DND-41 (cell line): ENCODE data around the gene CKS1B.

Source experiments
- ATAC-seq: fragments of 200-7000 bp; cut with Tn5 transposase; 3 replicates; pipeline ENCODE4 v1.9.1; 2021; ENCODE audit warnings: low read depth; ENCODE audit not compliant: insufficient read depth
- DNase-seq: peaks from one replicate; pipeline ENCODE4 v3.0.0-alpha.2; 2020
- H2AFZ ChIP-seq: 2 replicates; pipeline ENCODE4 v1.6.0; 2012; ENCODE audit warnings: low read depth, low read length
- H3K27ac ChIP-seq: 2 replicates; pipeline ENCODE4 v1.5.1; 2012; ENCODE audit warnings: low read length, inconsistent platforms
- H3K27me3 ChIP-seq: fragments of 200-600 bp; sonication (generic); 2 replicates; pipeline ENCODE4 v1.6.0; 2012; ENCODE audit warnings: low read length, mild to moderate bottlenecking, inconsistent platforms; ENCODE audit not compliant: insufficient read depth, poor library complexity
- H3K36me3 ChIP-seq: 2 replicates; pipeline ENCODE4 v1.5.1; 2012; ENCODE audit warnings: low read length, inconsistent platforms; ENCODE audit not compliant: insufficient read depth
- H3K4me1 ChIP-seq: 2 replicates; pipeline ENCODE4 v1.5.1; 2012; ENCODE audit warnings: mild to moderate bottlenecking, low read length; ENCODE audit not compliant: insufficient read depth
- H3K4me2 ChIP-seq: 2 replicates; pipeline ENCODE4 v1.6.0; 2012; ENCODE audit warnings: mild to moderate bottlenecking, moderate library complexity, low read length, inconsistent platforms; ENCODE audit not compliant: insufficient read depth
- H3K4me3 ChIP-seq, 2 experiments: fragments of 200-600 bp in 1 of 2; shearing (Covaris generic) in 1 of 2; 2 replicates each; pipeline ENCODE4 v1.5.1; 2012 to 2016; ENCODE audit warnings: inconsistent platforms in 2 of 2, low read length in 2 of 2, mild to moderate bottlenecking in 2 of 2, low read depth in 1 of 2, moderate library complexity in 1 of 2
- H3K79me2 ChIP-seq: 2 replicates; pipeline ENCODE4 v1.6.0; 2012; ENCODE audit warnings: low read length, inconsistent platforms; ENCODE audit not compliant: insufficient read depth
- H3K9ac ChIP-seq: 2 replicates; pipeline ENCODE4 v1.6.0; 2012; ENCODE audit warnings: low read depth, mild to moderate bottlenecking, inconsistent platforms, low read length, moderate library complexity
- H3K9me3 ChIP-seq: 2 replicates; pipeline ENCODE4 v1.5.1; 2012; ENCODE audit warnings: low read length, moderate library complexity, mild to moderate bottlenecking, inconsistent platforms; ENCODE audit not compliant: insufficient read depth, severe bottlenecking
- H4K20me1 ChIP-seq: 2 replicates; pipeline ENCODE4 v1.6.0; 2012; ENCODE audit warnings: low read length; ENCODE audit not compliant: insufficient read depth
- CTCF ChIP-seq: IDR thresholded peaks from 2 replicates; pipeline ENCODE4 v1.5.1; 2012; ENCODE audit warnings: borderline replicate concordance, low read length, moderate library complexity, mild to moderate bottlenecking; ENCODE audit not compliant: poor library complexity, severe bottlenecking; ENCODE audit errors: extremely low read depth
- EZH2 ChIP-seq: IDR thresholded peaks from 3 replicates; pipeline ENCODE4 v1.6.1; 2012; ENCODE audit warnings: borderline replicate concordance, low read depth, mild to moderate bottlenecking, moderate library complexity, low read length, inconsistent platforms; ENCODE audit not compliant: severe bottlenecking

The CKS1B gene

GRCh38 chr1:154968731-154969130 is 5.8 kb upstream of the CKS1B start:
- no peak for TF ChIP-seq EZH2
- no peak for TF ChIP-seq CTCF
- Histone ChIP-seq H3K9ac (no peak overlapping the region), H3K9me3 (no peaks in the 10 kb centered on the region), H3K27me3 (no peaks in the 10 kb centered on the region), H3K27ac (no peak overlapping the region), H3K4me1 (peaks cover 32% of the 10 kb centered on the region), H3K36me3 (peaks cover 66% of the 10 kb centered on the region), H3K4me2 (no peak overlapping the region), H4K20me1 (peaks cover 29% of the 10 kb centered on the region), H3K79me2 (peaks cover 47% of the 10 kb centered on the region), H2AFZ (no peak overlapping the region), H3K4me3 (no peak overlapping the region)
- DNase-seq: no peak
- ATAC-seq: no peak

- H4K20me1 ChIP-seq: peaks cover 29% of the 10 kb centered on the region
- H3K36me3 ChIP-seq: peaks cover 61% of the 10 kb centered on the region
- ATAC-seq: no peak
- H3K27me3 ChIP-seq: no peaks in the 10 kb centered on the region
- H3K27ac ChIP-seq: no peak overlapping the region
- H3K9me3 ChIP-seq: no peaks in the 10 kb centered on the region
- no peak overlapping the region for H3K9ac ChIP-seq
- no peak overlapping the region for H3K4me3 ChIP-seq
- no peak overlapping the region for H3K4me2 ChIP-seq
- H2AFZ ChIP-seq: no peak overlapping the region
- H3K4me1 ChIP-seq: peaks cover 31% of the 10 kb centered on the region
- no peak for DNase-seq
- no peak for TF ChIP-seq EZH2
- TF ChIP-seq CTCF: no peak
- peaks cover 47% of the 10 kb centered on the region for H3K79me2 ChIP-seq
Observed at GRCh38 chr1:154969246-154969645, 5.2 kb upstream of the CKS1B start.

GRCh38 chr1:154969860-154970452 is 4.5 kb upstream of the CKS1B start:
- no peak overlapping the region for H2AFZ ChIP-seq
- no peak overlapping the region for H3K4me3 ChIP-seq
- H4K20me1 ChIP-seq: peaks cover 30% of the 10 kb centered on the region
- no peak overlapping the region for H3K27ac ChIP-seq
- ATAC-seq: no peak
- peaks cover 31% of the 10 kb centered on the region for H3K4me1 ChIP-seq
- H3K4me2 ChIP-seq: no peak overlapping the region
- no peak for TF ChIP-seq CTCF
- no peak for TF ChIP-seq EZH2
- peaks cover 49% of the 10 kb centered on the region for H3K79me2 ChIP-seq
- no peak for DNase-seq
- peaks cover 55% of the 10 kb centered on the region for H3K36me3 ChIP-seq
- H3K9ac ChIP-seq: no peak overlapping the region; the same call in 1 of the 2 replicates
- no peaks in the 10 kb centered on the region for H3K9me3 ChIP-seq
- no peaks in the 10 kb centered on the region for H3K27me3 ChIP-seq

- peaks cover 37% of the 10 kb centered on the region for H3K4me1 ChIP-seq
- peaks cover 39% of the 10 kb centered on the region for H4K20me1 ChIP-seq
- H3K36me3 ChIP-seq: peaks cover 55% of the 10 kb centered on the region
- DNase-seq (peak; percentile 51), ATAC-seq (no peak)
- no peaks in the 10 kb centered on the region for H3K9me3 ChIP-seq
- H3K4me2 ChIP-seq: peak within 1 kb of the TSS; percentile 46
- no peak within 1 kb of the TSS for H3K4me3 ChIP-seq
- 0 out of 2 replicates have a peak within 1 kb of the TSS, but pooled peaks have one; percentile 22 for H3K27ac ChIP-seq
- TF ChIP-seq EZH2: no peak
- no peak for TF ChIP-seq CTCF
- peaks cover 57% of the 10 kb centered on the region for H3K79me2 ChIP-seq
- no peak within 1 kb of the TSS; the same call in 1 of the 2 replicates for H3K9ac ChIP-seq
- no peaks in the 10 kb centered on the region for H3K27me3 ChIP-seq
- H2AFZ ChIP-seq: no peak within 1 kb of the TSS
Observed at GRCh38 chr1:154970631-154971340, 3.7 kb upstream of the CKS1B start, which contains the start of gene SHC1. Gene SHC1 (minus strand): TSS chr1:154970747. CDS start chr1:154970526, 221 bp downstream.
